HG02973 (cell line): ENCODE results near the gene DPP6.
"Not testable (repeated sequence)": the region's sequence is repeated elsewhere in the genome, so short reads cannot be mapped to it uniquely, and the experiment has no call there.

Experiments
- ATAC-seq: cut with Tn5 transposase; IDR thresholded peaks from one replicate; pipeline ENCODE4 v1.9.1; 2021; ENCODE audit warnings: moderate library complexity; ENCODE audit not compliant: unreplicated experiment

DPP6 gene

GRCh38 chr7:154646126-154647013, 594.2 kb downstream of the DPP6 start:
- no peak for ATAC-seq

- ATAC-seq: no peak
Measured at GRCh38 chr7:154647625-154648024, 595.4 kb downstream of the DPP6 start.

GRCh38 chr7:154649015-154649414, 596.8 kb downstream of the DPP6 start:
- no peak for ATAC-seq

- no peak for ATAC-seq
Measured at GRCh38 chr7:154649434-154649833, 597.2 kb downstream of the DPP6 start.

- ATAC-seq: no peak
Measured at GRCh38 chr7:154650275-154650674, 598.1 kb downstream of the DPP6 start.

GRCh38 chr7:154651501-154651900, 599.3 kb downstream of the DPP6 start:
- no peak for ATAC-seq

- no peak for ATAC-seq
Measured at GRCh38 chr7:154652564-154652963, 600.4 kb downstream of the DPP6 start.

- no peak for ATAC-seq
Measured at GRCh38 chr7:154653281-154653680, 601.1 kb downstream of the DPP6 start.

GRCh38 chr7:154656618-154657017, 604.4 kb downstream of the DPP6 start:
- no peak for ATAC-seq

GRCh38 chr7:154666768-154667167, 614.6 kb downstream of the DPP6 start:
- no peak for ATAC-seq

GRCh38 chr7:154672659-154673415, 620.6 kb downstream of the DPP6 start:
- no peak for ATAC-seq

GRCh38 chr7:154674191-154674590, 622.0 kb downstream of the DPP6 start:
- no peak for ATAC-seq

- no peak for ATAC-seq
Measured at GRCh38 chr7:154675560-154675959, 623.4 kb downstream of the DPP6 start.

GRCh38 chr7:154676033-154676421, 623.8 kb downstream of the DPP6 start:
- ATAC-seq: not testable (repeated sequence)

- ATAC-seq: no peak
Measured at GRCh38 chr7:154676422-154677073, 624.4 kb downstream of the DPP6 start.

GRCh38 chr7:154677454-154677853, 625.3 kb downstream of the DPP6 start:
- no peak for ATAC-seq

GRCh38 chr7:154678001-154678550, 625.9 kb downstream of the DPP6 start:
- ATAC-seq: not testable (repeated sequence)

- ATAC-seq: no peak
Measured at GRCh38 chr7:154679379-154680053, 627.3 kb downstream of the DPP6 start.

- no peak for ATAC-seq
Measured at GRCh38 chr7:154680894-154681659, 628.9 kb downstream of the DPP6 start.

- ATAC-seq: no peak
Measured at GRCh38 chr7:154682003-154682402, 629.8 kb downstream of the DPP6 start.
